GM18511 (cell line): ENCODE measurements around the gene PDE4B.
"Not testable (repeated sequence)": the region's sequence is repeated elsewhere in the genome, so short reads cannot be mapped to it uniquely, and the experiment has no call there.

Experiments
- ATAC-seq: cut with Tn5 transposase; IDR thresholded peaks from one replicate; pipeline ENCODE4 v1.9.1; 2021; ENCODE audit warnings: mild to moderate bottlenecking, moderate library complexity; ENCODE audit not compliant: unreplicated experiment

Gene PDE4B

GRCh38 chr1:66112744-66113400 lies 320.2 kb downstream of the PDE4B start:
- no peak for ATAC-seq

- ATAC-seq, result peak; percentile 62
These were observed 326.5 kb downstream of the PDE4B start for GRCh38 chr1:66119148-66119547.

- no peak for ATAC-seq
These were observed 332.0 kb downstream of the PDE4B start for GRCh38 chr1:66124670-66125069.

GRCh38 chr1:66128641-66129040 lies 335.9 kb downstream of the PDE4B start:
- ATAC-seq, result not testable (repeated sequence)

- ATAC-seq, result no peak
These were observed 339.6 kb downstream of the PDE4B start for GRCh38 chr1:66132324-66132723.

- no peak for ATAC-seq
These were observed 341.3 kb downstream of the PDE4B start for GRCh38 chr1:66134004-66134403.

- ATAC-seq, result no peak
These were observed 342.5 kb downstream of the PDE4B start for GRCh38 chr1:66135161-66135560.

- ATAC-seq, result not testable (repeated sequence)
These were observed 343.7 kb downstream of the PDE4B start for GRCh38 chr1:66136423-66136822.

GRCh38 chr1:66137235-66137634 lies 344.5 kb downstream of the PDE4B start:
- no peak for ATAC-seq

- no peak for ATAC-seq
These were observed 345.9 kb downstream of the PDE4B start for GRCh38 chr1:66138613-66139012.

- no peak for ATAC-seq
These were observed 347.4 kb downstream of the PDE4B start for GRCh38 chr1:66140072-66140471.

- ATAC-seq, result no peak
These were observed 351.0 kb downstream of the PDE4B start for GRCh38 chr1:66143651-66144050.

- ATAC-seq, result no peak
These were observed 354.6 kb downstream of the PDE4B start for GRCh38 chr1:66147226-66147835.

GRCh38 chr1:66152034-66152433 lies 359.3 kb downstream of the PDE4B start:
- ATAC-seq, result no peak

GRCh38 chr1:66154394-66154793 lies 361.7 kb downstream of the PDE4B start:
- no peak for ATAC-seq

GRCh38 chr1:66156144-66156543 lies 363.4 kb downstream of the PDE4B start:
- no peak for ATAC-seq

- ATAC-seq, result no peak
These were observed 367.1 kb downstream of the PDE4B start for GRCh38 chr1:66159800-66160199.

- ATAC-seq, result no peak
These were observed 368.0 kb downstream of the PDE4B start for GRCh38 chr1:66160719-66161118.

- no peak for ATAC-seq
These were observed 374.1 kb downstream of the PDE4B start for GRCh38 chr1:66166753-66167152.

- no peak for ATAC-seq
These were observed 374.6 kb downstream of the PDE4B start for GRCh38 chr1:66167267-66167666.

- ATAC-seq, result peak; percentile 62
These were observed 375.8 kb downstream of the PDE4B start for GRCh38 chr1:66168467-66168887.

- ATAC-seq, result peak; percentile 26
These were observed 376.4 kb downstream of the PDE4B start for GRCh38 chr1:66168948-66169671.
